Kidney (tissue), 14 donors: ENCODE data around the gene ZNF341. TPM values are rescaled to one million over a fixed set of nuclear protein-coding genes. Genes with fewer than 3 reads are reported as not detected.

Source experiments
- DNase-seq, 5 donors: peaks; one replicate each; pipeline ENCODE4 v3.0.0-alpha.2; 2013 to 2020
- FAIRE-seq: peaks from 2 replicates; lab custom pipeline; 2012; peaks lifted over from hg19 to GRCh38; lab: Jason Lieb, UNC
- H3K27ac ChIP-seq, 2 donors: one replicate each; pipeline ENCODE4 v1.7.0; 2013; ENCODE audit warnings: low read depth in 2 of 2, low read length in 2 of 2, inconsistent platforms in 1 of 2
- H3K27me3 ChIP-seq: one replicate; pipeline ENCODE4 v1.7.1; 2013; ENCODE audit warnings: low read length, inconsistent platforms; ENCODE audit not compliant: control insufficient read depth, insufficient read depth
- H3K36me3 ChIP-seq, 3 donors: one replicate each; pipeline versions ENCODE4 v1.7.0 to v1.7.1; 2013; ENCODE audit warnings: low read length in 3 of 3, control low read depth in 1 of 3, inconsistent platforms in 1 of 3; ENCODE audit not compliant: insufficient read depth in 3 of 3, control insufficient read depth in 2 of 3
- H3K4me1 ChIP-seq, 3 donors: one replicate each; pipeline versions ENCODE4 v1.7.0 to v1.7.1; 2013; ENCODE audit warnings: low read length in 3 of 3, inconsistent platforms in 1 of 3, low read depth in 1 of 3; ENCODE audit not compliant: control insufficient read depth in 2 of 3, insufficient read depth in 2 of 3
- H3K4me3 ChIP-seq, 3 donors: one replicate each; pipeline versions ENCODE4 v1.7.0 to v1.8.1; 2013; ENCODE audit warnings: low read length in 3 of 3, control low read depth in 1 of 3, inconsistent platforms in 1 of 3
- H3K9ac ChIP-seq, 3 donors: one replicate each; pipeline versions ENCODE4 v1.7.0 to v1.7.1; 2013; ENCODE audit warnings: low read length in 3 of 3, control low read depth in 1 of 3, inconsistent platforms in 1 of 3
- H3K9me3 ChIP-seq, 3 donors: one replicate each; pipeline versions ENCODE4 v1.7.0 to v1.7.1; 2013; ENCODE audit warnings: low read length in 3 of 3, control low read depth in 1 of 3, inconsistent platforms in 1 of 3; ENCODE audit not compliant: control insufficient read depth in 2 of 3, insufficient read depth in 1 of 3
- intact Hi-C: fragments of 100-400 bp; cut with DNase I; formaldehyde crosslinking; loops from one replicate; pipeline ENCODE4 v1.11.1; 2022
- polyA plus RNA-seq: library from polyadenylated mRNA; stranded (reverse); fragments of 350-450 nt; fragmentation: Illumina TruSeq; extraction: RNeasy Lipid Tissue Mini Kit (QIAGEN cat#74804); gene quantifications from one replicate; pipeline ENCODE4 v1.2.3, GENCODE V29; 2014; ENCODE audit warnings: low read depth, low replicate concordance; ENCODE audit not compliant: insufficient read depth
- total RNA-seq: library from RNA; stranded (reverse); fragmentation: NEBNext Ultra II Directional; extraction: Animal tissue kit (Norgen Biotek cat#: 25700); gene quantifications from one replicate; pipeline ENCODE4 v1.2.1, GENCODE V29; 2021
- TF ChIP-seq, protein P1 (sequence below): IDR thresholded peaks from 3 replicates; pipeline ENCODE4 v1.5.1; 2012; ENCODE audit warnings: mild to moderate bottlenecking, moderate library complexity, borderline replicate concordance; ENCODE audit not compliant: insufficient read depth; ENCODE audit errors: extremely low read depth
- donor health status: control.
- donor health status: control.
- donor health status: control.
- donor health status: control.
- donor health status: control.
- donor health status: DM: yes; HTN: yes; CAD: no.
- donor health status: Normal renal cell carcinoma (clear cell type).

The ZNF341 gene
- total and polyA plus RNA-seq, 2 donors from 2014 or later = 1.5 to 2.6 TPM

DNA sequence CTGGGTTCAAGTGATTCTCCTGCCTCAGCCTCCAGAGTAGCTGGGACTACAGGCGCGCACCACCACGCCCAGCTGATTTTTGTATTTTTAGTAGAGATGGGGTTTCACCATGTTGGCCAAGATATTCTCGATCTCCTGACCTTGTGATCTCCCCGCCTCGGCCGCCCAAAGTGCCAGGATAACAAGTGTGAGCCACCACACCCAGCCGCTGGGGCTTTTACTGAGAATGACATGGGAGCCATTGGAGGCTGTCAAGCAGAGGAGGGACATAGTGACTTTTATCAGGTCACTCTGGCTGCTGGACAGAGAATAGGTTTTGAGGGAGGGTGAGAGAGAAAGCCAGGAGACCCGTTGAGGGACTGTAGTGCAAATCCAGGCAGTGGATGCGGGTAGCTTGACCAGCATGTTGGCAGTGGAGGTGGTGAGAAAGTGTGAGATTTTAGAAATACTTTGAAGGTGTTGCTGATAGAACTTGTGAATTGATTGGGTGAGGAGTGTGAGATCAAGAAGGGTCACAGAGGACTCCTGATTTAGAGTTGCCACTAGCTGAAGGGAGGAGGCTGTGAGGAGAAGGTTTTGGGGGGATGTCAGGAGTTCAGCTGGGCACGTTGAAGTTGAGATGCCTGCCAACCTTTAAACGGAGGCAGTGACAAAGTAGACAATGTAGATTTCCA lies 14.7 kb downstream of the ZNF341 start:
- no peak overlapping the region for H3K27ac ChIP-seq
- H3K36me3 ChIP-seq = peaks cover 0 to 2% (median 0%) of the 10 kb centered on the region in 3 donors
- FAIRE-seq = no peak
- H3K4me1 ChIP-seq = no peaks in the 10 kb centered on the region
- H3K9me3 ChIP-seq = no peaks in the 10 kb centered on the region
- no peaks in the 10 kb centered on the region for H3K27me3 ChIP-seq
- H3K9ac ChIP-seq = no peak overlapping the region
- no peak overlapping the region for H3K4me3 ChIP-seq
- TF ChIP-seq, protein P1, sequence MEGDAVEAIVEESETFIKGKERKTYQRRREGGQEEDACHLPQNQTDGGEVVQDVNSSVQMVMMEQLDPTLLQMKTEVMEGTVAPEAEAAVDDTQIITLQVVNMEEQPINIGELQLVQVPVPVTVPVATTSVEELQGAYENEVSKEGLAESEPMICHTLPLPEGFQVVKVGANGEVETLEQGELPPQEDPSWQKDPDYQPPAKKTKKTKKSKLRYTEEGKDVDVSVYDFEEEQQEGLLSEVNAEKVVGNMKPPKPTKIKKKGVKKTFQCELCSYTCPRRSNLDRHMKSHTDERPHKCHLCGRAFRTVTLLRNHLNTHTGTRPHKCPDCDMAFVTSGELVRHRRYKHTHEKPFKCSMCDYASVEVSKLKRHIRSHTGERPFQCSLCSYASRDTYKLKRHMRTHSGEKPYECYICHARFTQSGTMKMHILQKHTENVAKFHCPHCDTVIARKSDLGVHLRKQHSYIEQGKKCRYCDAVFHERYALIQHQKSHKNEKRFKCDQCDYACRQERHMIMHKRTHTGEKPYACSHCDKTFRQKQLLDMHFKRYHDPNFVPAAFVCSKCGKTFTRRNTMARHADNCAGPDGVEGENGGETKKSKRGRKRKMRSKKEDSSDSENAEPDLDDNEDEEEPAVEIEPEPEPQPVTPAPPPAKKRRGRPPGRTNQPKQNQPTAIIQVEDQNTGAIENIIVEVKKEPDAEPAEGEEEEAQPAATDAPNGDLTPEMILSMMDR = no peak
- intact Hi-C loops = no loop called here
- peak in 1 of 5 donors; percentile 36 for DNase-seq

DNA sequence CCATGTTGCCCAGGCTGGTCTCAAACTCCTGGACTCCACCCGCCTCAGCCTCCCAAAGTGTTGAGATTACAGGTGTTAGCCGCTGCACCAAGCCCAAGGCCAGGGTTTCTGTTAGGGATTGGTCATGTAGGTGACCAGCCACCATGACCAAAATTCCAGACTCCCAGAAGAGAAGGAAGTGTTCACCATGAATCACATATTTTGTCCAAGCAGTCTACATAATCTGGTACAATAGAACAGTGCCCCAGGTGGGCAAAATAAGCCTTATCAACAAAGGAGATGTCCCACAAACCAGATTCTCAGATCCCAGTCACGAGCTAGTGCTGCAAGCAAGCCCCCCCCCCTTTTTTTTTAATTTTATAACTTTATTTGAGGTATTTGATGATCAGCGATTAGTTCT lies 20.0 kb downstream of the ZNF341 start:
- FAIRE-seq = no peak
- no peaks in the 10 kb centered on the region for H3K9me3 ChIP-seq
- no peak overlapping the region for H3K27ac ChIP-seq
- intact Hi-C loops = no loop called here
- peaks cover 2 to 6% (median 4%) of the 10 kb centered on the region in 3 donors for H3K36me3 ChIP-seq
- TF ChIP-seq, protein P1 = no peak
- no peak overlapping the region for H3K9ac ChIP-seq
- no peak overlapping the region for H3K4me3 ChIP-seq
- H3K27me3 ChIP-seq = no peaks in the 10 kb centered on the region
- no peaks in the 10 kb centered on the region for H3K4me1 ChIP-seq
- DNase-seq = no peak

GRCh38 chr20:33753143-33753542 lies 21.3 kb downstream of the ZNF341 start:
- DNase-seq (no peak), FAIRE-seq (no peak)
- H3K4me3 ChIP-seq = no peak overlapping the region
- peaks cover 0 to 7% (median 0%) of the 10 kb centered on the region in 3 donors for H3K9me3 ChIP-seq
- no peak overlapping the region for H3K27ac ChIP-seq
- H3K4me1 ChIP-seq = no peaks in the 10 kb centered on the region
- TF ChIP-seq, protein P1 = no peak
- no peaks in the 10 kb centered on the region for H3K27me3 ChIP-seq
- H3K9ac ChIP-seq = no peak overlapping the region
- intact Hi-C loops = no loop called here
- peaks cover 4 to 11% (median 6%) of the 10 kb centered on the region in 3 donors for H3K36me3 ChIP-seq
